ENCODE measurements around the gene TIE1.

DNA sequence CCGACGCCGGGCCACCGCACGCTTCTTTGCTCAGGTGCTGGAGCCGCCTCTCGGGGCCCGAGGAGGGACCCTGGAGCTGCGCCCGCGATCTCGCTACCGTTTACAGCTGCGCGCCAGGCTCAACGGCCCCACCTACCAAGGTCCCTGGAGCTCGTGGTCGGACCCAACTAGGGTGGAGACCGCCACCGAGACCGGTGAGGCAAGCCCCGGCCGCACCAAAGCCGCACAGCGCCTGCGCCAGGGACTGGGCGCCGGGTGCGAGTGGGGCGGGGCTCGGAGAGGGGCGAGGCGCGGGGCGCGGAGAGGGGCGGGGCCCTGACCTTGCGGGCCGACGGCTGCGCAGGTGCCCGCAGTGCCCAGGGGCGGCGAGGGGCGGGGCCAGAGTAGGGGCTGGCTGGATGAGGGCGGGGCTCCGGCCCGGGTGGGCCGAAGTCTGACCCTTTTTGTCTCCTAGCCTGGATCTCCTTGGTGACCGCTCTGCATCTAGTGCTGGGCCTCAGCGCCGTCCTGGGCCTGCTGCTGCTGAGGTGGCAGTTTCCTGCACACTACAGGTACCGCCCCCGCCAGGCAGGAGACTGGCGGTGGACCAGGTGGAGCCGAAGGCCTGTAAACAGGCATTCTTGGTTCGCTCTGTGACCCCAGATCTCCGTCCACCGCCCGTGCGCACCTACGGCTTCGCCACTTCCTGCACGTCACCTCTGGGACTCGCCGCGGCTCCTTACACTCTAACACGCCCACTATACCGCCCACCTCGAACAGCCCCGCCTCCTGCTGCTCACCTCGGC lies 48.2 kb downstream of the TIE1 start:
- TF ChIP-seq CTCF (IDR thresholded peaks at IDR 0.05), result no peak
- TF ChIP-seq POLR2AphosphoS5 (IDR thresholded peaks at IDR 0.05), result peak; percentile 55 to 68 (median 60)
- TF ChIP-seq EP300 (IDR thresholded peaks at IDR 0.05), result no peak
- TF ChIP-seq POLR2A (IDR thresholded peaks at IDR 0.05), result no peak
